WTC11 (cell line): ENCODE data around the gene REST.
"Not testable (repeated sequence)": the region's sequence is repeated elsewhere in the genome, so short reads cannot be mapped to it uniquely, and the experiment has no call there.

ENCODE experiments used
- ESRRA ChIP-seq: sonication (generic); formaldehyde crosslinking; IDR thresholded peaks from 2 replicates; pipeline ENCODE4 v1.8.1; 2022; ENCODE audit warnings: mild to moderate bottlenecking, missing genetic modification reagents, borderline replicate concordance
- ETV6 ChIP-seq: sonication (generic); formaldehyde crosslinking; IDR thresholded peaks from 2 replicates; pipeline ENCODE4 v1.8.1; 2022; ENCODE audit warnings: mild to moderate bottlenecking, missing genetic modification reagents
- HMGXB4 ChIP-seq: sonication (generic); formaldehyde crosslinking; IDR thresholded peaks from 2 replicates; pipeline ENCODE4 v1.8.1; 2023; ENCODE audit warnings: mild to moderate bottlenecking, moderate library complexity, missing genetic modification reagents
- OVOL2 ChIP-seq: fragments of 250-450 bp; sonication (Bioruptor Pico); IDR thresholded peaks from 2 replicates; pipeline ENCODE4 v1.9.0; 2021; ENCODE audit warnings: mild to moderate bottlenecking, borderline replicate concordance
- RELA ChIP-seq: sonication (generic); formaldehyde crosslinking; IDR thresholded peaks from 2 replicates; pipeline ENCODE4 v1.8.1; 2022; ENCODE audit warnings: missing genetic modification reagents, mild to moderate bottlenecking, borderline replicate concordance
- SMAD4 ChIP-seq: sonication (generic); formaldehyde crosslinking; IDR thresholded peaks from 2 replicates; pipeline ENCODE4 v1.8.0; 2022; ENCODE audit warnings: mild to moderate bottlenecking, missing genetic modification reagents
- TF ChIP-seq, protein P1 (sequence below): sonication (generic); formaldehyde crosslinking; conservative IDR thresholded peaks from 2 replicates; pipeline ENCODE4 v1.8.1; 2023; ENCODE audit warnings: mild to moderate bottlenecking, low read depth, missing genetic modification reagents, moderate library complexity
- TF ChIP-seq, protein P2 (sequence below): fragments of 200-600 bp; IDR thresholded peaks from 2 replicates; pipeline ENCODE4 v1.8.0; 2022; ENCODE audit warnings: antibody characterized with exemption

DNA sequence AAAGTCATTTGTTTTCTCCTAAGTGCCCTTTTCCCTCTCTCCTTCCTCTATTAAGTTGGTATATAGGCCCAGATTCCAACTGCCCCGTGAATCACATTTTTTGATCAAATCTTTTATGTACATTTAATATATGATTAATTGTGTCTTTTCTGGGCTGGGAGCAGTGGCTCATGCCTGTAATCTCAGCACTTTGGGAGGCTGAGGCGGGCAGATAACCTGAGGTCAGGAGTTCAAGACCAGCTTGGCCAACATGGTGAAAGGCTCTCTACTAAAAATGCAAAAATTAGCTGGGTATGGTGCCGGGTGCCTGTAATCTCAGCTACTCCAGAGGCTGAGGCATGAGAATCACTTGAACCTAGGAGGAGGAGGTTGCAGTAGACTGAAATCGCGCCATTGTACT is 7.5 kb upstream of the REST start:
- TF ChIP-seq, protein P1, sequence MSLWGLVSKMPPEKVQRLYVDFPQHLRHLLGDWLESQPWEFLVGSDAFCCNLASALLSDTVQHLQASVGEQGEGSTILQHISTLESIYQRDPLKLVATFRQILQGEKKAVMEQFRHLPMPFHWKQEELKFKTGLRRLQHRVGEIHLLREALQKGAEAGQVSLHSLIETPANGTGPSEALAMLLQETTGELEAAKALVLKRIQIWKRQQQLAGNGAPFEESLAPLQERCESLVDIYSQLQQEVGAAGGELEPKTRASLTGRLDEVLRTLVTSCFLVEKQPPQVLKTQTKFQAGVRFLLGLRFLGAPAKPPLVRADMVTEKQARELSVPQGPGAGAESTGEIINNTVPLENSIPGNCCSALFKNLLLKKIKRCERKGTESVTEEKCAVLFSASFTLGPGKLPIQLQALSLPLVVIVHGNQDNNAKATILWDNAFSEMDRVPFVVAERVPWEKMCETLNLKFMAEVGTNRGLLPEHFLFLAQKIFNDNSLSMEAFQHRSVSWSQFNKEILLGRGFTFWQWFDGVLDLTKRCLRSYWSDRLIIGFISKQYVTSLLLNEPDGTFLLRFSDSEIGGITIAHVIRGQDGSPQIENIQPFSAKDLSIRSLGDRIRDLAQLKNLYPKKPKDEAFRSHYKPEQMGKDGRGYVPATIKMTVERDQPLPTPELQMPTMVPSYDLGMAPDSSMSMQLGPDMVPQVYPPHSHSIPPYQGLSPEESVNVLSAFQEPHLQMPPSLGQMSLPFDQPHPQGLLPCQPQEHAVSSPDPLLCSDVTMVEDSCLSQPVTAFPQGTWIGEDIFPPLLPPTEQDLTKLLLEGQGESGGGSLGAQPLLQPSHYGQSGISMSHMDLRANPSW (CRISPR knock-in tag): not testable (repeated sequence)
- not testable (repeated sequence) for TF ChIP-seq ESRRA (CRISPR knock-in tag); OVOL2 (CRISPR knock-in tag); RELA (CRISPR knock-in tag); SMAD4; ETV6 (CRISPR knock-in tag); HMGXB4 (CRISPR knock-in tag)
- TF ChIP-seq, protein P2, sequence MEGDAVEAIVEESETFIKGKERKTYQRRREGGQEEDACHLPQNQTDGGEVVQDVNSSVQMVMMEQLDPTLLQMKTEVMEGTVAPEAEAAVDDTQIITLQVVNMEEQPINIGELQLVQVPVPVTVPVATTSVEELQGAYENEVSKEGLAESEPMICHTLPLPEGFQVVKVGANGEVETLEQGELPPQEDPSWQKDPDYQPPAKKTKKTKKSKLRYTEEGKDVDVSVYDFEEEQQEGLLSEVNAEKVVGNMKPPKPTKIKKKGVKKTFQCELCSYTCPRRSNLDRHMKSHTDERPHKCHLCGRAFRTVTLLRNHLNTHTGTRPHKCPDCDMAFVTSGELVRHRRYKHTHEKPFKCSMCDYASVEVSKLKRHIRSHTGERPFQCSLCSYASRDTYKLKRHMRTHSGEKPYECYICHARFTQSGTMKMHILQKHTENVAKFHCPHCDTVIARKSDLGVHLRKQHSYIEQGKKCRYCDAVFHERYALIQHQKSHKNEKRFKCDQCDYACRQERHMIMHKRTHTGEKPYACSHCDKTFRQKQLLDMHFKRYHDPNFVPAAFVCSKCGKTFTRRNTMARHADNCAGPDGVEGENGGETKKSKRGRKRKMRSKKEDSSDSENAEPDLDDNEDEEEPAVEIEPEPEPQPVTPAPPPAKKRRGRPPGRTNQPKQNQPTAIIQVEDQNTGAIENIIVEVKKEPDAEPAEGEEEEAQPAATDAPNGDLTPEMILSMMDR: not testable (repeated sequence)
